GM21529 (cell line): ENCODE results near the gene CRACR2A.

Experiments
- ATAC-seq: cut with Tn5 transposase; IDR thresholded peaks from one replicate; pipeline ENCODE4 v1.9.1; 2021; ENCODE audit not compliant: unreplicated experiment

The CRACR2A gene

GRCh38 chr12:3622021-3622821, 130.7 kb downstream of the CRACR2A start:
- no peak for ATAC-seq

DNA sequence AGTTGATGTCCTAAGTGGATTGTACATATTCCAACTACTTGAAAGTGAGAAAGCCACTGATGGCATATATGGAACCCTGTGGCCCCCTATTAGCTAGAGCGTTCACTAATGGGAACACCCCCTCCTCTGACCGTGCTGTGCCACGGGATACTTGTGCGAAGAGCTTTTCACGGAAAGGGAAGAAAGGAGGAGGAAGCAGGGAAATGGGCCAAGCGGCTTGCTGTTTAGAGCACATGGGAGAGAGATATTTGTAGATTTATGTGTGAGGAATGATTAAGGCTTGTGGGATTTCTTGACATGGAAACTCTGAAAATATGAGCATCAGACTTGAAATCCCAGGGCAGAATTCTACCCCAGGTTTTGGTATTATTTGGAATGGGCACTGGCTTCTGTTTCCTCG, 132.1 kb downstream of the CRACR2A start:
- ATAC-seq, result no peak

DNA sequence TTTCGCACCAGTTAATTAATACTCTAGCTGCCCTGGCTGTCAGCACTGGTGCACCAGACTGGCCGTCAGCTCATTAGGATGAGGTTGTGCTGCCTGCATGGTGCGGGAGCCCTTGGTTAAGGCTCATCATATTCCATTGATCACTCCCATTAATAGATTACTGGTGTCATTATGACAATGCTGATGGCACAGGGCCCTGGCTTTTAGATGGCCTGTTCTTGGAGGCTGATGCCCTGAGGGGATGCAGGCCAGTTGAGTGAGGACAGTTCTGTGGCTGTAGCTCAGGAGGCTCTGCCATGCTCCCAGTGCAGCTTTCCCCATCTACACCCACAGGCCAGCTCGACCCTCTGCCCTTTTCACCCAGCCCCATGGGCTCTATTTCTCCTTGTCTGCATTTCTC, 135.3 kb downstream of the CRACR2A start:
- ATAC-seq, result no peak

DNA sequence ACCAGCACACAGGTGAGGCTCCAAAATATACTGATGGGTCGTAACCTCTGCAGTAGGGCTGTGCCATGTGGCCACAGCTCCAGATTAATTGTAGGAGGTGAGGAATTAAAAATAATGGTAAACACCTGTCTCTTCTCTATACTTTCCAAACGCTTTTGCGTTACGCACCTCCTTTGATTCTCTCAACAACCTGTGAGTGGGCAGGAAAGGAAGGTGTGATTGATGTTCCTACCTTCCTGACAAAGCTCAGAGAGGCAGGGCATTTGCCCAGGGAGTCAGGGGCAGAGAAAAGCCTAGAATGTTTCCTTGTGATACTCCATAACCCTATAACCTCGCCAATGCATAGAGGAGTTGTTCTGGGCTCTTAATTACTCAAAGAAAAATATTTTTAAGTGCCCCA, 137.0 kb downstream of the CRACR2A start:
- ATAC-seq, result no peak

DNA sequence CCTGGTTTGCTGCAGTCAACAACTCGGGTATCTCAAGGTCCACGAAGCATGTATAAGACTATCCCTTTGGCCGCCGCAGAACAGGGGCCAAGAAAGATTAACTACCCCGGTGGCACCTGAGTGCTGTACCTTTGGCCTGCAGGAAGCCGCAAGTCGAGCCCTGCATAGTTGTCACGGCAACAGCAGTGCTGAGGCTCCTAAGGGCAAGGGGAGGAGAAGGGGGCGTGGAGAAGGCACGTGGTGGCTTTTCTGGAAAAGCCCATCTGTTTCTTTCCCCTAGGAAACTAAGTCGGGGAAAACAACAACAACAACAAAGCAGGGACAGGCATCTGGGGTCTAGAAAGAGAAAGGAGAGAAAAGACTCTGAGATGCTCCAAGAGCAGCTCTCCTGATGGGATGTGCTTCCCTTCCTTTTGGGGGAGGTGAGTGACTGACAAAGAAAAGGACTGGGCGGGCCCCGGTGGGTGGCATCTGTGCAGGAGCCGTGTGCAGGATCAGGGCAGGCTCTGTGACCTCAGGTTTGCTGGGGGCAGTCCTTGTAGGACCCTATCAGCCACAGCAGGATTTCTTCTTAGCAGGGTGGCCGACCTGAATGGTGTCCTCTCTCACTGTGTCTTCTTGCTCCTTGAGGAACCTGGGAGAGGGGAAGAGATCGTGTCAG, 138.0 kb downstream of the CRACR2A start:
- ATAC-seq, result no peak

DNA sequence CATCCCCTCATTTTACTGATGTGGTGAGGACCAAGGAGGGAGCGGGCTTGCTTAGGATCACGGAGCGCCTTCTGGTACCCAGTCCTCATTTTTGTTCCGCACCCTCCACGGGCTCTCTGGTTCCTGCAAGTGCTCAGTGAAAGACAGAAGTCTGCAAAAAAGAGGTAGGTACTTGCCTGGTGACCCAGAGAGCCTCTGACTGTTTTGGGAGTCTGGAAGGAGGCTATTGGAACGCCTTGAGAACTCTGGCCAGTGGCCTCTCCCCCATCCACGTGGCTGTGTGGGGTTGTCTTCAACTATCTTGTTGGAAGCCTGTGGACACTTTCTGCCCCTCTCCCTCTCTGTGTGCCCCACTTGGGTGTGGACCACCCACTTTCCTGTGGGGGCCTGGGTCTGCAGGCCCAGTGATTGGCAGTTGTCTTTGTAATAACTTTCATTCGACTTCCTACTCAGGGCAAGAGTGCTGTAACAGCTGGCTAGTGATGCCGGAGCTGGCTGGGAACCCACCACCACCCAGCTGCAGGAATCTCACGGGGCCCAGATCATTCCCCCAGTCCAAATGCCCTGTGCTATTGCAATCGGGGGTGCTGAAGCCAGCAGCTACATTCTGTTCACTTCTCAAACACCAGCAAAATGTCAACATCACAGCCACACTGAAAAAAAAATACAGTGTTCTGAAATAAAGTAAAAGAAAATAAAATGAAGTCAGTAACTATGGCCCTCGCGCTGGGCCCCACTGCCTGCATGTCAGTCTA, 139.1 kb downstream of the CRACR2A start:
- no peak for ATAC-seq

GRCh38 chr12:3611860-3612703, 140.8 kb downstream of the CRACR2A start:
- no peak for ATAC-seq

GRCh38 chr12:3607821-3608220, 145.1 kb downstream of the CRACR2A start:
- no peak for ATAC-seq

DNA sequence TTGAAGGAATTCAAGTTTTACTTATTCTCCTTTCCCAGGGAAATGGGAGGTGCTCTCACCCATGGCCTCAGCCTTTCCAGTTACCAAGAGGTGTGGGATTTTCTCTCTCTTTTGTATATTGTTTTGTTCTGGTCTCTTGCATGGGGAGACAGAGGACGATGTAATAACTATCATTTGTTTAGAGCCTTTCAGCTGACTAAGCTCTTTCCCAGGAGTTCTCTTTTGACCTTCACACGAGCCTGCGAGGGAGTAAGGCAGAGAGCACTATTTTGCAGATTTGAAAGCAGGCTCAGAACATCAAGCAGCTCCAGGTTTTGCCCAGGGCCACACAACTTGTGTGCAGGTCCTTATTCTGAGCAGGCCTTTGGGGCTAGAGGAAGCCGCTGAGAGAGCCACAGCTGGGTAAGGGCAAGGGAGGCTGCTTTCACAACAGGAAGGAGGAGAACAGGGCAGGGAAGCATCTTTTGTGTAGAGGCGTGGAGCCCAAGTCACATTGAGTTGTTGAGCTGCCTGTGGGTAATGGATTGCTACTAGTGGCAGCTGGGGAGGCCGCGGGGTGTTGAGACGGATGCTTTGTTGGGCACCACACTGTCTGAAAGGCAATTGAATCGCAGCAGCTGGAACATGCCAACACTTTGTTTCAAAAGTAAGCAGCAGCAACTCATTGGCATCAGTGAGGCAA, 145.7 kb downstream of the CRACR2A start:
- ATAC-seq, result no peak

- no peak for ATAC-seq
Observed at GRCh38 chr12:3606128-3606527, 146.8 kb downstream of the CRACR2A start.

- no peak for ATAC-seq
Observed at GRCh38 chr12:3605692-3606091, 147.2 kb downstream of the CRACR2A start.

GRCh38 chr12:3604748-3605586, 147.9 kb downstream of the CRACR2A start:
- ATAC-seq, result no peak

DNA sequence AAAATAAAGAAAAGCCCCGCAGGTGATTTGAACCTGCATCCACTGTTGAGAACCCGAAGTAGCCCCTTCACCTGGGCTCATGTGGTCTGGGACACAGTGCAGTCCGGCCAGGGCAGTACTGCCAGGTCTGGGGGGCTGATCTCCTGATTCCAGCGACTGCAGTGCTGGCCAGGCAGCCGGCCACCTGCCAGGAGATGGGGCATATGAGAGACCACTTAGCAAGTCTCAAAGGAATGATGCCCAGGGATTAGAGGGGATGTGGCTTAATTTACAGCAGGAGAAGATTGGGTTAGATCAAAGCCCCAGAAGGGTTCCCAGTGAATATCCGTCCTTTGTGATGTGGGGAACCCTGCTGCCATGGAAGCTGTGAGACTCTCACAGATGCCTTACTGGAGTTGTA, 148.6 kb downstream of the CRACR2A start:
- no peak for ATAC-seq

DNA sequence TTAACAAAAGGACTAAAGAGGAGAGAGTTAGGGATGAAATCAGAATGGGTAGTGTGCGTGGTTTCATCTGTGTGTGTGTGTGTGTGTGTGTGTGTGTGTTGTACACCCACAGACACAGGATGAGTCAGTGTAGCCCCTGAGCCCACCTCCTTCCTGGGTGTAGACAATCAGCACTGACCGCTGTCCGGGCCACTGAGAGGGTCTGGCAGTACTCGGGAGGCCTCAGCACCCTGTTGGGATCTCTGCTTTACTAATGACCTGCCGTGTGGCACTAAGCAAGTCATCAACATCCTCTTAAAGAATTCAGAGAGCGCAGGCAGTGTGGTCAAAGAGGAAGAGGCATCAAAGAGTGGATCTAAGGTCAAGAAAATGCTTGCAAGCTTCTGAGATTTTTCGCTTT, 149.3 kb downstream of the CRACR2A start:
- no peak for ATAC-seq

DNA sequence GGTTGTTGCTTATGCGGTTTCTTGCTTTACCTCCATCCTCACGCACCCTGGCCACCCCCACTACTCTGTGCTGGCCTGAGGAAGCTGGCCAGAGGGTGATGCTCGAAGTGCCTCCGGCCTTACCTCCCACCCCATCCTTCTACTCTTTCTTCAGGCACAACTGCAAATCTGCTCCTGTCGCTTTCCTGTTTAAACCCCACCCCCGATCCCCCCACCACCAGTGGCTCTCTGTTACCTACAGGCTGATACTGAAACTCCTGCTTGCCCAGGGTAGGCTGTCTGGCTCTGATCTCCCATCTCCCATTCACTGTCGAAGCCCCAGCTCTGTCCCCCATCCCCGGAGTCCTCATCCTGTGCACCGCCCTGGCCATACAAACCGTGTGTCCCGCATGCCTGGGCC, 150.4 kb downstream of the CRACR2A start:
- no peak for ATAC-seq

GRCh38 chr12:3601461-3602150, 151.3 kb downstream of the CRACR2A start:
- no peak for ATAC-seq

DNA sequence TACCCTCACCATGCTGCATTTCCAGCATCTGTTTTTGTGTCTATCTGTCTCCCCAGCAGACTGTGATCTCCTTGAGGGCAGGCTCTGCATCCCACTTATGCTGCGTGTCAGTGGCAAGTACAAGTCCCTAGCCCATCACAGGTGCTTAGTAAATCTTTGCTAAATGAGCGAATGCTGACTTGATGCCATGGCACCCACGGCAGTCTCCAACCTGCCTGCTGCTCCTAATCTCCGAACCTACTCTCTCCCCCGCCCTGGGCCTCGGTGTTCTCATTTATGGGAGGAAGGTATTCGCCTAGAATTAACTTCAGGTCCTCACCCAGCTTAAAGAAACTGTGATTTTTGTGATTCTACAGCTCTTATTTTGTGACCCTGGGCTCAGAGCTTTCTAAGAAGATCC, 152.0 kb downstream of the CRACR2A start:
- no peak for ATAC-seq

DNA sequence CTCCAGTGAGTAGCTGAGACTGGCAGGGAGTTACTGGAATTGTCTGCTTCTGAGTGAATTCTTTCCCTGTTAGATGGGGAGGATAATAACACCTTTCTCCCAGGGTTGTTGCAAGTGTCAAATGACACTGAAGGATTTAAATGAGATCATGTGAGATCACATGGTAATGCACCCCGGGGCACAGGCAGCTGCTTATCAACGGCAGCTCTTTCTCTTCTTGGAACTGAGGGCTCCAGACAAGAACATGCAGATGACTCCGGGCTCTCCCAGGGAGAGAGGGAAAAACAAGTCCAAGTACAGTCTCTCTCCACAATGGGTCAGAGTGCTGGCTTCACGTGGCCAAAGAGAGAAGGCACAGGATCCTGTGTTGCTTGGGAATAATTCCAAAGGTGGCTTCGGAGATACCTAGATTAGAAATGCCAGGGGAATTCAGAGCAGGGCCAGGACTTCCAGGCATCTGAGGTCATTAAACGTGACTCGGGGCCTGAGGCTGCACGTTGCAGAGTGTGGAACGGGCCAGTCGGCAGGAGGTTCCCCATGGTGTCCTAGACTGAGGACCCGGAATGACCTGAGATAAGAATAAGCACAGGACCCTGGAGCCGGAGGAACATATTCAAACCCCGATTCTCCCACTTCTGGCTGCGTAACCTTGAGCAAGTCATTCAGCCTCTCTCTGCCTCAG, 152.7 kb downstream of the CRACR2A start:
- ATAC-seq, result no peak
